ENCODE measurements around the gene CDT1. TPM values are rescaled to one million over a fixed set of nuclear protein-coding genes. Genes with fewer than 3 reads are reported as not detected.
A peak's percentile ranks its signal among the peaks of the same experiment; 100 is the strongest.
"Not testable (repeated sequence)": the region's sequence is repeated elsewhere in the genome, so short reads cannot be mapped to it uniquely, and the experiment has no call there.

CDT1 gene
- total RNA-seq, 3 donors from 2014 or later = 1.3 to 3.3 (median 3.2) TPM

GRCh38 chr16:88784074-88784855, 19.3 kb upstream of the CDT1 start:
- peak overlapping the region; percentile 94 to 99 for H3K27ac ChIP-seq
- no peaks in the 10 kb centered on the region for H3K27me3 ChIP-seq
- intact Hi-C loops (cut with DNase I; ENCODE audit: low total_unique reads) = loop anchor here (5.0 kb wide), 1 partner anchor 42 kb away; no protein-coding TSS in a partner anchor
- H3K4me1 ChIP-seq = peaks cover 6% of the 10 kb centered on the region in 2 donors
- peak; percentile 48 to 66 (median 63) for TF ChIP-seq CTCF (IDR thresholded peaks at IDR 0.05)
- peak in 2 of 3 donors; percentile 9 to 32 for TF ChIP-seq POLR2AphosphoS5 (IDR thresholded peaks at IDR 0.05)
- TF ChIP-seq POLR2A (IDR thresholded peaks at IDR 0.05) = no peak
- no peaks in the 10 kb centered on the region for H3K36me3 ChIP-seq
- no peaks in the 10 kb centered on the region for H3K9me3 ChIP-seq
- peak overlapping the region; percentile 75 to 100 (median 84) for H3K4me3 ChIP-seq
- DNase-seq (ENCODE audit: low spot score in 2 of 2) = peak; percentile 76 to 77

- no peak for DNase-seq (ENCODE audit: low spot score in 2 of 2)
- H3K4me3 ChIP-seq = peak overlapping the region; percentile 75 to 100 (median 84)
- no peaks in the 10 kb centered on the region for H3K27me3 ChIP-seq
- peak overlapping the region; percentile 94 to 99 for H3K27ac ChIP-seq
- peaks cover 2 to 6% of the 10 kb centered on the region in 2 donors for H3K4me1 ChIP-seq
- no peaks in the 10 kb centered on the region for H3K9me3 ChIP-seq
- TF ChIP-seq POLR2AphosphoS5 (IDR thresholded peaks at IDR 0.05) (no peak), POLR2A (IDR thresholded peaks at IDR 0.05) (no peak), CTCF (IDR thresholded peaks at IDR 0.05) (no peak)
- no peaks in the 10 kb centered on the region for H3K36me3 ChIP-seq
- intact Hi-C loops (cut with DNase I; ENCODE audit: low total_unique reads) = loop anchor here (5.0 kb wide), 1 partner anchor 42 kb away; no protein-coding TSS in a partner anchor
Measured at GRCh38 chr16:88784856-88785105, 18.8 kb upstream of the CDT1 start.

- peaks cover 0 to 6% of the 10 kb centered on the region in 2 donors for H3K4me1 ChIP-seq
- peak; percentile 70 to 92 (median 88) for TF ChIP-seq CTCF (IDR thresholded peaks at IDR 0.05)
- no peak for TF ChIP-seq POLR2A (IDR thresholded peaks at IDR 0.05)
- peak; percentile 25 to 34 (median 32) for TF ChIP-seq POLR2AphosphoS5 (IDR thresholded peaks at IDR 0.05)
- peak within 1 kb of the TSS; percentile 94 to 99 for H3K27ac ChIP-seq
- DNase-seq (ENCODE audit: low spot score in 2 of 2) = peak in 1 of 2 donors; percentile 79
- no peaks in the 10 kb centered on the region for H3K27me3 ChIP-seq
- intact Hi-C loops (cut with DNase I; ENCODE audit: low total_unique reads) = no loop called here
- H3K9me3 ChIP-seq = no peaks in the 10 kb centered on the region
- peak within 1 kb of the TSS; percentile 75 to 100 (median 84) for H3K4me3 ChIP-seq
- no peaks in the 10 kb centered on the region for H3K36me3 ChIP-seq
Measured at GRCh38 chr16:88785106-88785924, 18.3 kb upstream of the CDT1 start, which contains the start of gene PIEZO1. PIEZO1 (minus strand) TSS chr16:88785220; CDS start chr16:88784964, 256 bp downstream.

GRCh38 chr16:88787579-88788314, 15.8 kb upstream of the CDT1 start:
- H3K36me3 ChIP-seq = no peaks in the 10 kb centered on the region
- no peaks in the 10 kb centered on the region for H3K9me3 ChIP-seq
- no peak overlapping the region for H3K27ac ChIP-seq
- H3K27me3 ChIP-seq = peaks cover 0 to 4% of the 10 kb centered on the region in 2 donors
- H3K4me3 ChIP-seq = no peak overlapping the region
- intact Hi-C loops (cut with DNase I; ENCODE audit: low total_unique reads) = no loop called here
- DNase-seq (ENCODE audit: low spot score in 2 of 2) = no peak
- peaks cover 0 to 6% of the 10 kb centered on the region in 2 donors for H3K4me1 ChIP-seq
- TF ChIP-seq CTCF (IDR thresholded peaks at IDR 0.05) = no peak
- no peak for TF ChIP-seq POLR2AphosphoS5 (IDR thresholded peaks at IDR 0.05)
- no peak for TF ChIP-seq POLR2A (IDR thresholded peaks at IDR 0.05)

GRCh38 chr16:88788749-88789148, 14.8 kb upstream of the CDT1 start:
- H3K4me1 ChIP-seq; H3K36me3 ChIP-seq; intact Hi-C loops (cut with DNase I; ENCODE audit: low total_unique reads); H3K4me3 ChIP-seq; H3K27ac ChIP-seq; H3K9me3 ChIP-seq; DNase-seq (ENCODE audit: low spot score in 2 of 2): not testable (repeated sequence)
- peaks cover 0 to 14% of the 10 kb centered on the region in 2 donors for H3K27me3 ChIP-seq
